ENCODE data around the gene P4HA2. TPM values are rescaled to one million over a fixed set of nuclear protein-coding genes. Genes with fewer than 3 reads are reported as not detected.

The P4HA2 gene
- total RNA-seq, 1 experiment from 2014 or later = 25.1 TPM

GRCh38 chr5:132238901-132239500, 11.3 kb upstream of the P4HA2 start:
- DNase-seq (ENCODE audit: low read depth, low spot score) (no peak), ATAC-seq (no peak)
- Histone ChIP-seq H3K4me1 (ENCODE audit: control insufficient read depth, insufficient read depth, low read length) (no peaks in the 10 kb centered on the region), H3K9me3 (ENCODE audit: control insufficient read depth, insufficient read depth, low read depth, low read length) (0 out of 2 replicates have a peak, but pooled peaks cover 3% of the 10 kb centered on the region), H3K36me3 (ENCODE audit: control insufficient read depth, insufficient read depth, low read length) (no peaks in the 10 kb centered on the region), H3K27me3 (ENCODE audit: control insufficient read depth, insufficient read depth, low read length) (no peaks in the 10 kb centered on the region), H3K27ac (ENCODE audit: low read length) (no peak overlapping the region), H3K4me3 (ENCODE audit: low read depth in 2 of 2, low read length in 2 of 2) (no peak overlapping the region)
- no peak for TF ChIP-seq POLR2AphosphoS5 (IDR thresholded peaks at IDR 0.05; ENCODE audit: low read depth, low read length)
- TF ChIP-seq REST (IDR thresholded peaks at IDR 0.05; ENCODE audit: insufficient read depth in 1 of 2, low read depth in 2 of 2, low read length in 1 of 2) = no peak
- TF ChIP-seq SIN3A (IDR thresholded peaks at IDR 0.05; ENCODE audit: borderline replicate concordance, insufficient read depth, low read depth, low read length) = no peak
- no peak for TF ChIP-seq CTCF (IDR thresholded peaks at IDR 0.05)
- TF ChIP-seq TCF7L2 (IDR thresholded peaks at IDR 0.05; ENCODE audit: low read depth, low read length) = no peak
- no TSS peak for BruUV-seq (replicated peaks)
- in situ Hi-C loops (cut with HindIII; ENCODE audit: low pct_unique_long_range_greater_than_20kb, low sequenced_read_pairs) (no loop called here), intact Hi-C loops (cut with micrococcal nuclease; ENCODE audit: unreplicated experiment) (no loop called here)
- ChIA-PET CTCF (interaction anchor here (0.6 to 1.3 kb wide), 7 partner anchors 20 to 288 kb away, joined by 3 to 5 read pairs (median 4); no protein-coding TSS in a partner anchor), POLR2A (no interaction called here)

- POLR2A ChIA-PET = no interaction called here
- Histone ChIP-seq H3K27me3 (ENCODE audit: control insufficient read depth, insufficient read depth, low read length) (no peaks in the 10 kb centered on the region), H3K36me3 (ENCODE audit: control insufficient read depth, insufficient read depth, low read length) (no peaks in the 10 kb centered on the region), H3K27ac (ENCODE audit: low read length) (no peak overlapping the region), H3K4me1 (ENCODE audit: control insufficient read depth, insufficient read depth, low read length) (no peaks in the 10 kb centered on the region), H3K9me3 (ENCODE audit: control insufficient read depth, insufficient read depth, low read depth, low read length) (0 out of 2 replicates have a peak, but pooled peaks cover 3% of the 10 kb centered on the region), H3K4me3 (ENCODE audit: low read depth in 2 of 2, low read length in 2 of 2) (no peak overlapping the region)
- peak; percentile 30 for DNase-seq (ENCODE audit: low read depth, low spot score)
- CTCF ChIA-PET = interaction anchor here (0.6 to 1.7 kb wide), 13 partner anchors 10 to 1096 kb away, joined by 3 to 6 read pairs (median 4); partner anchors contain the start of gene P4HA2
- no TSS peak for BruUV-seq (replicated peaks)
- TF ChIP-seq CTCF (IDR thresholded peaks at IDR 0.05) = peak; percentile 90
- TF ChIP-seq SIN3A (IDR thresholded peaks at IDR 0.05; ENCODE audit: borderline replicate concordance, insufficient read depth, low read depth, low read length) = no peak
- in situ Hi-C loops (cut with HindIII; ENCODE audit: low pct_unique_long_range_greater_than_20kb, low sequenced_read_pairs) = no loop called here
- intact Hi-C loops (cut with micrococcal nuclease; ENCODE audit: unreplicated experiment) = no loop called here
- ATAC-seq = peak; percentile 82
Observed at GRCh38 chr5:132238169-132238744, 10.6 kb upstream of the P4HA2 start.

Data from Panc1 (cell line).